Measurements from ENCODE around the gene JAG2.
"Not testable (repeated sequence)": the region's sequence is repeated elsewhere in the genome, so short reads cannot be mapped to it uniquely, and the experiment has no call there.

The JAG2 gene

GRCh38 chr14:105136401-105137322, 31.9 kb downstream of the JAG2 start:
- no peak for DNase-seq

GRCh38 chr14:105135700-105136395, 32.7 kb downstream of the JAG2 start:
- no peak for DNase-seq

DNA sequence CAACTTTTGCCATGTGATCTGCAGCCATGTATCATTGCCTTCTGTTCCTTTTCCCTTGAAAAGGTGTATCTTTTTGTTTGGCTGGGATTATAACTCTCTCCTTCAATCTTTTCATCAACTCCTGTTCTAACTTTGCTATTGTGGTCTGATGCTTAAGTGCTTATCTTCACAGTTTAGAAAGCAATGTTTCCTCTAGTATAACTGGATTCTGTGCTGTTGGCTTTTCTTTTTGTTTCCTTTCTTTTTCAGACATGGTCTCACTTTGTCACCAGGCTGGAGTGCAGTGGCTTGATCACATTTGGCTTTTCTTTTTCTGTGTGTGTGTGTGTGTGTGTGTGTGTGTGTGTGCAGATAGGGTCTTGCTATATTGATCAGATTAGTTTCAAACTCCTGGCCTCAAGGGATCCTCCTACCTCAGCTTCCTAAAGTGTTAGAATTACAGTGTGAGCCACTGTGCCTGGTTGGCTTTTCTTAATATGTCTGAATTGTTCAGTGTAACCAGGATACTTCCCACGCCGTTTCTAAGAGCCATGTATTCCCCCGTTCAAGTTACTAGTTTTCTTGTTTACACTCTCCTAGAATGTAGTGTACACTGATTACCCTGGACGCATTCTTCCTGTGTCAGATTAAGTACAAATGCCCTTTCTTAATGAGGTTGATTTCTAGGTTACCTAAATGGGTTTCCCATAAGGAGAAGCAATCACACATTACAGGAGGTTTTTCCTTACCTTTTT, 35.5 kb downstream of the JAG2 start:
- DNase-seq, result no peak

- DNase-seq, result no peak
These were observed 37.3 kb downstream of the JAG2 start for GRCh38 chr14:105131241-105131640.

DNA sequence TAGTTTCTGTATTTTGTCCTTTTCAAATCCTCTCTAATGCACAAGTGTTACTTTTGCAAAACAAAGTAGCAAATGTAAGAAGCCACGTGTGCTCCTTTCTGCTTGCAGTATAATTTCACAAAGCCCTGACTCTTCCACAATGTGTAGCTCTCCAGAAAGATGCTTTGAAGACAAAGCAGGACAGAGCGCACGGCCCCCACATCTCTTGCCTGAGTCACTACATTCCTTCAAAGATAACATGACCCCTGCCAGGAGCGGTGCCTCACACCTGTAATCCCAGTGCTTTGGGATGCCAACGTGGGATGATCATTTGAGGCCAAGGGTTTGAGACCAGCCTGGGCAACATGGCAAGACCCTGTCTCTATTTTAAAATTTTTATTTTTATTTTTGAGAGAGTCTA, 40.5 kb downstream of the JAG2 start:
- no peak for DNase-seq

GRCh38 chr14:105126981-105127329, 41.6 kb downstream of the JAG2 start:
- DNase-seq, result no peak

DNA sequence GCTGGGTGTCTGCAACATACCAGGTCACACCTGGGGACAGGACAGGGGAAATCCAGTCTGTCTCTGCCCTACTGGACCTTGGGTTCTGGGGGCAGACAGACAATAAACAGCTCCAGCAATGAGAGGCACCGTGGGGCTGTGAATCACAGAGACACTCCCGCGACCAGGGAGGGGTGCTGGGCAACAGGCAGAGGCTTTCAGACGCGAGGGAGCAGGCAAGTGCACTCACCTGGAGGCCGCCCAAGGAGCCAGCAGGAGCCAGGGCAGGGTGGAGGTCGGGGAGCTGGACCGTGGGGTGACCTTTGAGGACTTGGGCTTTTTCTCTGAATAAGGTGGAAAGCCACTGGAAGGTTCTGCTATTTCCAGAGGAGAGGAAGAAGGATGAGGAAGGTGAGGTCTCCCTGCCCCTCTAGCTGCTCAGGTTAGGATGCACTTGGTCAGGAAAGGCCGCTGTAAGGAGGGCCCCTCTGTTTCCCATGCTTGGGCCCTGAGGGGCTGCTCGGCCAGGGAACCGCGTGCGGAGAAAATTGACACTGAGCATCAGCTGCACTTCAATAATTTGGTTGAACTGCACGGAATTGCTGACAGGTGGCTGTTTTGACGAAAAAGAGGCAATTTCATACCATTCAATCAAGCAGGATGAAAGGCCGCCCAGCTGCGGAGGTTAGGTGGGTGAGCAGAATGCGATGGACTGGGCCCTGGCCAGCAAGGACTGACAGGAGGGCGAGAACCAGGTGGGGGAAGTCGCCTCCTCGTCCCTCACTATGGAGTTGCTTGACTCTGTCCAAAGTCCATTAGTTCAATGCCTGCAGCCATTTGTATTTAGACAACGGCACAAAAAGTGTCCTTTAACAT, 42.2 kb downstream of the JAG2 start:
- no peak for DNase-seq

DNA sequence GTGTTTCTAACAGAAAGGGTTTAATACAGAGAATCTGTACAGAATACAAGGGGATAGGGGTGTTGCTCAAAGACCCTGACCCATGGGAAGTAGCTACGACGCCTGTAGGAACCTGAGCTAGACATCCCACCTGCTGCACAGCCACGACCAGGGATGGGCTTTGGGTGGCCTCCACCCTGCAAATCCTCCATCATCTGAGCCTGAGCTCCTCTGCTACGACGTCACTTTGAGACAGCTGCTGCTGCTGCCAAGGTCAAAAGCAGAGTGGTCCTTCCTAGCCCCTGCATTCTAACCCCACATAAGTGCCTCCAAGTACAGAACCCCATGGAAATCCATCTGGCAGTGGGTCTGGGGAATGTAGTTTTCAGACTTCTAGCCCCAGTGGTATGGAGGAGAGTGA, 43.8 kb downstream of the JAG2 start:
- DNase-seq, result no peak

- DNase-seq, result no peak
These were observed 44.4 kb downstream of the JAG2 start for GRCh38 chr14:105123981-105124765.

GRCh38 chr14:105123064-105123665, 45.4 kb downstream of the JAG2 start:
- DNase-seq, result no peak

- no peak for DNase-seq
These were observed 48.5 kb downstream of the JAG2 start for GRCh38 chr14:105120056-105120455.

DNA sequence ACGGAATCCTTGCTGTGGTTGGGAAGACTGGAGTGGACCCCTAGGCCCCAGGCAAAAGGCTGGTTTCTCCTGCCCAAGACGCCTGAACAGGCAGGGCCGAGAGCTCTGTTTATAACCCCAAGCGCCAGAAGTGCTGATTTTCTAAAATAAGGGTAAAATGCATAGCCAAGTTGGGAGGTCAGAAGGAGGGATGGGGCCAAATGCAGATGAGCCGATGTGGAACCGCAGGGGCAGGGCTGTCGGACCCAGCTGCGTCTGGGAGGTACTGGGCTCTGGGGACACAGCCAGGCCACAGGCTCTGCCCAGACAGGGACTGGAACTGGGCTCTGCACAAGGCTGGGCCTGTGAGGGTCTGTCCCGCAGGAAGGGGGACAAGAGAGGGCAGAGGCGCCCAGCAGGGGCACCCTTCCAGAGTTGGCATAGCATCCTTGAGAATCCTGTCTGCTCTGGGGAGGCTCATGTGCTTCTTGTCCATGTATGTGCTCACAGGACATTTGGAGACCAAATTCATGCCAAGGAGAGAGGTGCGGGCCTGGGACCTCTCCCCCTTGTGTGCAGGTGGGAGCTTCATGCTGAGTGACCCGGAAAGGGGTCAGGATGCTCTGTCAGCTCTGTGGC, 49.1 kb downstream of the JAG2 start:
- DNase-seq, result no peak

DNA sequence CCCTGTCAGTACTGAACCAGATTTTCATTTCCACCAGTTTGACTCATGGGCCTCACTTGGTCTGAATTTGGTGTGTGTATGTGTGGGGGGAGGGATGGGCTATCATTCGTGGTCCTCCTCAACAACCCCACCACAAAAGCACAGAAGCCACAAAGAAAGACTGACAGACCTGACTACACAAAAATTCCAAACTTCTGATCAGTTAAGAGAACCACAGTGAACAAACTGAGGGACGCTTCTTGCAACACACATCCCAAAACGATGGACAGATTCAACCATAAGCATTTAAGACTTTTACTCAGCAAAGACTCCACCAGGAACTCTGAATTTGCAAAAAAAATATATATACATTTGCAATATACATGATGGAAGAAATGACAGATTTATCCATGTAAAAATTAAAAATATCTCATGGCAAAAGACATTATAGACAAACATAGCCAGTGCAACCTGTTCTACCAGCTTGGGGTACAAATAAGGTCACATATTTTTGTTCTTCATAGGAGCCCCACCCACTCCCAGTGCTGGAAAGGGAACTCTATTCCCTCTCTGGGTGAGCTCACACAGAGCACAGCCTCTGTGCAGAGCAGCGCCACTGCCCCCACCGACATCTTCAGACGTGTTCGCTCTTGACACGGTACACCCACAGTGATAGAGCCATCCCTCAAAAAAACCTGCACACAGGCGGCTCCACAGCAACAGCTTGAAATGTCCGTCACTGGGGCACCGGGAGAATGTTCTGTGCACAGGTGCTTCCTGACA, 49.7 kb downstream of the JAG2 start:
- no peak for DNase-seq

- DNase-seq, result no peak
These were observed 50.7 kb downstream of the JAG2 start for GRCh38 chr14:105117710-105118385.

DNA sequence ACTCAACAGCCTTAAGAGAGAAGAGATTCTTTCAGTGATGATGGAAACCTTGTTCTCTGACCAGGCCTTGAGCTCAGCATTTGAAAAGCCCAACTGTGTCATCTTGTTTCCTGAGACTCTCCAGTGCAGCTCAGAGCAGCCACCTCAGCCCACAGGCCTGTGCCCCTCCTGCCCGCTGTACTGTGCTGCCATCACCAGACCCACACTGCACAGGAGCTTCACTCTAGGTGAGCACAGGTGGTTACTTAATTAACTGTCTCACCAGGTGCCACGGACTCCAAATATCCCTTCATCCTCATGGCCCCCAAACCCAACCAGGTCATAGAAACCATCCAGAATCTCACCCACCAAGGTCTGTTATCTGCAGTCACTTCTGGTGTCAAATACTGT, 51.3 kb downstream of the JAG2 start:
- DNase-seq, result no peak

GRCh38 chr14:105116451-105117256, 51.9 kb downstream of the JAG2 start:
- DNase-seq, result no peak

DNA sequence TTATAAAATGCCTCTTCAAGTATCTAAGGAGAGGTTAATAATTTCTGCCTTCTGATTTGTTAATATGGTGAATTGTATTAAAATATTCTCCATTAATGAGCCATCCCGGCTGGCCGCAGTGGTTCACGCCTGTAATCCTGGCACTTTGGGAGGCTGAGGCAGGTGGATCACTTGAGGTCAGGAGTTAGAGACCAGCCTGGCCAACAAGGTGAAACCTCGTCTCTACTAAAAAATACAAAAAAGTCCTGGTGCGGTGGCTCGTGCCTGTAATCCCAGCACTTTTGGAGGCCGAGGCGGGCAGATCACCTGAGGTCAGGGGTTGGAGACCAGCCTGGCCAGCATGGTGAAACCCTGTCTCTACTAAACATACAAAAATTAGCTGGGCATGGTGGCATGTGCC, 59.3 kb downstream of the JAG2 start:
- DNase-seq, result not testable (repeated sequence)

GRCh38 chr14:105108516-105108864, 60.1 kb downstream of the JAG2 start:
- no peak for DNase-seq
